T47D (cell line): Measurements from ENCODE around the gene ADAT3.

Source experiments
- DNase-seq, 2 experiments: peaks; one replicate each; pipeline versions ENCODE4 v3.0.0 to v3.0.0-alpha.2; 2011 to 2012; ENCODE audit warnings: low read depth in 1 of 2, low spot score in 1 of 2
- JUND ChIP-seq: IDR thresholded peaks from 2 replicates; pipeline ENCODE4 v1.6.1; 2012; ENCODE audit warnings: low read depth
- in situ Hi-C: cut with HindIII; loops from 2 replicates; pipeline ENCODE4 v1.10.0; 2016; ENCODE audit warnings: low sequenced_read_pairs, low pct_unique_long_range_greater_than_20kb

The ADAT3 gene

GRCh38 chr19:1935484-1936208 lies 30.4 kb downstream of the ADAT3 start:
- peak in 1 of 2 experiments; percentile 80 for DNase-seq
- in situ Hi-C loops: no loop called here
- no peak for TF ChIP-seq JUND

GRCh38 chr19:1936430-1936829 lies 31.2 kb downstream of the ADAT3 start:
- TF ChIP-seq JUND: no peak
- in situ Hi-C loops: no loop called here
- no peak for DNase-seq

DNA sequence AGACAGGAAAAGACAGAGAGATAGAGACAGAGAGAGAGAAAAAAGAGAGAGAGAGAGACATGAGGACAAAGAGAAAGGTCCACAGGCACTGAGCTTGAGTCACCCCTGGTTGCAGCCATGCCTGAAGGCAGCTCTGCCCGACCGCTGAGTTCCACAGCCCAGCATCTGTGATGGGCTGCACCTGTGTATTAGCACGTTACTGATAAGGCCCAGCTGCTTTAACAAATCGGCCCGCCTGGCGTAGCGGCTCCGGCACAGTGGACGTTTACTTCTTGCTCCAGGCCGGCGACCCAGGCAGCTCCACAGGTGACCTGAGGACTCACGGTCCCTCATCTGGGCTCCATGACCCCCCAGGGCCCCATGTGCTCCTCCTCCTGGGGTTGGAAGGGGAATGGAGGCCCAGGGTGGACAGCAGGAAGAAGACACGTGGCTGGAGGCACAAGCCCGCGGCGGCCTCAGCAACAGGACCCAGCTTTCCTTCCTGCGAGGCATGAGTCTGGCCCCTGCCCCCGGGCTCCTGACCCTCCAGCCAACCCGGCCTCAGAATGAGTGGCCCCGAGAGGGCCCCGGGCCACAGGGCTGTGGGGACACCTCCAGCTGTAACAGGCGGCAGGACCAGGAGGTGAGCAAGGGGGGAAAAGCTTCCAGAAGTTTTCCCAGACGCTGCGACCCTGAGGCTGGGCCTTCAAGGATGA lies 31.9 kb downstream of the ADAT3 start:
- in situ Hi-C loops: no loop called here
- TF ChIP-seq JUND: no peak
- no peak for DNase-seq

DNA sequence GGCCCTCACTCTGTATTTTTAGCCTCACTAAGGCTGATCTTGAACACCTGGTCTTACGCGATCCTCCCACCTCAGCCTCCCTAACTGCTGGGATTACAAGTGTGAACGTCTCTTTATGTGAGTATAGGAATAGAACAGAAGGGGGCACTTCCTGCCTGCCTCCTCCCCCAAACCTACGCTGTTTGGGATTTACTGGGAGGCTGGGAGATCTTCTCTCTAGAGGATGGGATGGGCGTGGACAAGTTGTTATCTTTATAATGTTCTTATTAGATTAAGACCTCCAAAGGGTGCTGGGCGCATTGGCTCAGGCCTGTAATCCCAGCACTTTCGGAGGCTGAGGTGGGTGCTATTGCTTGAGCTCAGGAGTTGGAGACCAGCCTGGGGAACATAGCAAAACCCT lies 32.9 kb downstream of the ADAT3 start:
- DNase-seq: no peak

GRCh38 chr19:1941146-1942077 lies 36.2 kb downstream of the ADAT3 start, which contains the start of gene CSNK1G2:
Gene CSNK1G2, plus strand, starts transcription at chr19:1941172. Its CDS starts 28,601 bp downstream, at chr19:1969773.
- no peak for TF ChIP-seq JUND
- no peak for DNase-seq
- in situ Hi-C loops: no loop called here

More for the DNA sequence above, 32.9 kb downstream of the ADAT3 start:
- in situ Hi-C loops: no loop called here
- no peak for TF ChIP-seq JUND

DNA sequence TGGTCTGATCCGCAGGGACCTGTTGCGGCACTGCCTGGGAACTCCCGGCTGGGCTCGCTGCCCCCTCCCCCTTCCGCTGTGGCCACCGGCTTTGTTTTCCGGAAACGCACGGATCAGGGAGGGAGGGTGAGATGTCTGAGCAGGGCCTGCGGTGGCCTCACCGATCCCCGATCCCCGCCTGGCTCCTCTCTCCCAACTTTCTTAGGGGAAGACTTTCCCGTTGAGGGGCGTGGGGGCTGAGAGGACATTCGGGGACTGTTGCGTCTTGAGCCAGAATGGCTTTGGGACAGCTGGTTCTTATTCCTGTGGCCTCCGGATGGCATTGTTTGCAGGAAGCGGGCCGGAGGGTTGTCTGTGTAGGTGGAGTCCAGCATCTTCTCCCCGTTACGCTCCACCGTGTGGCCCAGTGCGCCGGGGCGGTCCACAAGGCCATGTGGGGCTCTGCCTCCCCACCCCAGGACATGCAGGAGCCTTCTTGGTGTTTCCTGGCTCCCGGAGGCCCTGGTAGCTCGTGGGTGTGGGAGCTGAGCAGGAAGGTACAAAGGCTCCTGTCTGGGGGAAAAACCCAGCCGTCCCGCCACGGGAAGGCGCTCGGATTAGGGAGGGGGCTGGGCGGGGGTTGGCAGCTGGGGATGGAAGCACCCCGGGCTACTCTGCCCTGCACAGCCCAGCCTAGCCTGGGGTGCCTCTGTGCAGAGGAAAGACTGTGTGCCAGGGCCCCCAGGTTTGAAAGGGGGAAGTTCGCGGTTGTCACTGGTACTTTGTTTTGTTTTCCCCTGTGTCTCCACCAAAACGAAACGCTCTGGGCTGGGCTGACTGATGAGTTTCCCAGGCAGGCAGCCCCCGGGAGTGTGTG lies 37.1 kb downstream of the ADAT3 start:
- TF ChIP-seq JUND: no peak
- peak; percentile 51 to 62 for DNase-seq
- in situ Hi-C loops: no loop called here

DNA sequence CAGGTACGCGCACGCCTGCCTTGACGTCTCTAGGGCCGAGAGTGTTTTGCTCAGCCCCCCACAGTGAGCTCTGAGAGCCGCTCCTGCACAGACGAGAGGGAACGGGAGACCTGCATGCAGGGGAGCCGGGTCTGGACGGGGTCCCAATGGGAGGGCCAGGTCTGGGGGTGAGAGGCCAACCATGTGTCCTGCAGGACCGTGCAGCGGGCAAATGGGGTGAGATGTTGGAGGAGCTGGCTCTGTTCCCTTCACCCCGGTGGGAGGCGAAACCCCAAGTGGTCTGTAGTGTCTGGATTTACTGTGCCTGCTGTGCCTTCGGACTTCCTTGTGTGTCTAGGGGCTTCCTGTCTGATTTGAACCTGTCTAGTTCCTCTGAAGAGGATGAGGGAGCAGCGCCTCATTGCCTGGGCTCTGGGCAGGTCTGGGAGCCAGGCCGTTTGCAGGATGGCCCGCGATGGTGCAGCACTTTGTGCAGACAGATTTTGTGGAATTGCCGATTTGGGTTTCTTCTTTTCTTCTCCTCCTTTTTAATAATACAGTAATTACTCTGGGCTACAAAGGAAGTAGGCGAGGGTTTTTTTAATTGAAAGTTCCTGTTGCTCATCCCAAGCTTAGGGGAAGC lies 37.8 kb downstream of the ADAT3 start:
- in situ Hi-C loops: no loop called here
- no peak for TF ChIP-seq JUND
- DNase-seq: no peak

GRCh38 chr19:1943661-1944087 lies 38.5 kb downstream of the ADAT3 start:
- no peak for DNase-seq
- in situ Hi-C loops: no loop called here
- TF ChIP-seq JUND: no peak

GRCh38 chr19:1944088-1944915 lies 39.1 kb downstream of the ADAT3 start:
- in situ Hi-C loops: no loop called here
- no peak for DNase-seq
- no peak for TF ChIP-seq JUND

DNA sequence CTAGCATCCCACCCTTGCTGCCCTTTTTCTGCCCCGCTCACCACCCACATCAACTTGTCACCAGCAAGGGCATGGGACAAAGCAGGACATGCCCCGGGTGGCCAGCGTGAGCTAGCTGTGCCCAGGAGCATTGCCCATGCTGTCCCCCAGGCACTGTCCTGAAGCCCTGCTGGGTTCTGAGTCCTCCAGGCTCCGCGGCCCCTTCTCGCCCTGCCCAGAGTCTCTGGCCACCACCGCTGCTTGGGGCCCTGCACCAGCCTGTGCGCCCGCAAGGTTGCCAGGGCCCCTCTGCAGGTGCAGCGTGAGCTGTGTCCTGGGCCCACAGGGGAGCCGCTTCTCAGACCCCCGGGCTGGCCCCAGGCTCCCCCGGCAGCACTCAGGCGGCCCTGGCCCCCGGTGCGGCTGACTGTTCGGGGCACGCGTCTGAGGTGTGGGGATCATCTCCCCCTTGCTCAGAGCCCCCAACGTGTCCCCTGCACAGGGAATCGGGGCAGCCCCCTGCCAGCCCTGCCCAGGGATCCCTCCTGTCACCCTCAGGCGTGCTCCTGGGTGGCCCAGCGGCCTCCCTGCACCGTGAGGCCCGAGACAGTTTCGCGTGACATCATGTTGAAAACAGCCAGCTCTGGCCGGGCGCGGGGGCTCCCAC lies 39.8 kb downstream of the ADAT3 start:
- DNase-seq: no peak
- TF ChIP-seq JUND: no peak

More for the DNA sequence above, 39.8 kb downstream of the ADAT3 start:
- in situ Hi-C loops: no loop called here
